ENCODE measurements around the gene FGF14.

The FGF14 gene

GRCh38 chr13:101700598-101700997 lies 701.2 kb downstream of the FGF14 start:
- DNase-seq (ENCODE audit: extremely low read depth, low read depth), result no peak
- no peak for TF ChIP-seq CTCF (IDR thresholded peaks at IDR 0.05; ENCODE audit: low read depth, low read length, missing control alignments)
- H3K4me3 ChIP-seq (replicated peaks; ENCODE audit: low read depth, low read length), result no peak overlapping the region

- DNase-seq (ENCODE audit: extremely low read depth, low read depth), result no peak
- no peak for TF ChIP-seq CTCF (IDR thresholded peaks at IDR 0.05; ENCODE audit: low read depth, low read length, missing control alignments)
- H3K4me3 ChIP-seq (replicated peaks; ENCODE audit: low read depth, low read length), result no peak overlapping the region
These were observed 703.4 kb downstream of the FGF14 start for GRCh38 chr13:101698400-101698799.

GRCh38 chr13:101697745-101698144 lies 704.1 kb downstream of the FGF14 start:
- no peak for DNase-seq (ENCODE audit: extremely low read depth, low read depth)
- H3K4me3 ChIP-seq (replicated peaks; ENCODE audit: low read depth, low read length), result no peak overlapping the region
- no peak for TF ChIP-seq CTCF (IDR thresholded peaks at IDR 0.05; ENCODE audit: low read depth, low read length, missing control alignments)

GRCh38 chr13:101695870-101696516 lies 705.9 kb downstream of the FGF14 start:
- no peak for TF ChIP-seq CTCF (IDR thresholded peaks at IDR 0.05; ENCODE audit: low read depth, low read length, missing control alignments)
- no peak for DNase-seq (ENCODE audit: extremely low read depth, low read depth)
- no peak overlapping the region for H3K4me3 ChIP-seq (replicated peaks; ENCODE audit: low read depth, low read length)

GRCh38 chr13:101691341-101691860 lies 710.4 kb downstream of the FGF14 start:
- H3K4me3 ChIP-seq (replicated peaks; ENCODE audit: low read depth, low read length), result no peak overlapping the region
- TF ChIP-seq CTCF (IDR thresholded peaks at IDR 0.05; ENCODE audit: low read depth, low read length, missing control alignments), result no peak
- no peak for DNase-seq (ENCODE audit: extremely low read depth, low read depth)

GRCh38 chr13:101690871-101691270 lies 711.0 kb downstream of the FGF14 start:
- H3K4me3 ChIP-seq (replicated peaks; ENCODE audit: low read depth, low read length), result no peak overlapping the region
- no peak for TF ChIP-seq CTCF (IDR thresholded peaks at IDR 0.05; ENCODE audit: low read depth, low read length, missing control alignments)
- DNase-seq (ENCODE audit: extremely low read depth, low read depth), result no peak

- H3K4me3 ChIP-seq (replicated peaks; ENCODE audit: low read depth, low read length), result no peak overlapping the region
- no peak for TF ChIP-seq CTCF (IDR thresholded peaks at IDR 0.05; ENCODE audit: low read depth, low read length, missing control alignments)
- no peak for DNase-seq (ENCODE audit: extremely low read depth, low read depth)
These were observed 715.8 kb downstream of the FGF14 start for GRCh38 chr13:101686003-101686402.

Data from HFF-Myc (cell line).